Colonic mucosa (tissue), 4 donors: ENCODE measurements around the gene SLC25A41. TPM values are rescaled to one million over a fixed set of nuclear protein-coding genes. Genes with fewer than 3 reads are reported as not detected.

Experiments
- DNase-seq: peaks from one replicate; pipeline ENCODE4 v3.0.0-alpha.2; 2020
- H3K27ac ChIP-seq: fragments of 200-600 bp; one replicate; pipeline ENCODE4 v1.8.0; 2021
- H3K27me3 ChIP-seq: fragments of 200-600 bp; one replicate; pipeline ENCODE4 v1.8.0; 2021
- H3K36me3 ChIP-seq: fragments of 200-600 bp; one replicate; pipeline ENCODE4 v1.8.0; 2021
- H3K4me1 ChIP-seq: fragments of 200-600 bp; one replicate; pipeline ENCODE4 v1.8.0; 2021; ENCODE audit warnings: mild to moderate bottlenecking
- H3K4me3 ChIP-seq: fragments of 200-600 bp; one replicate; pipeline ENCODE4 v1.8.0; 2021
- H3K9ac ChIP-seq, 2 donors: one replicate each; pipeline ENCODE4 v1.7.0; 2013; ENCODE audit warnings: control low read depth in 2 of 2, low read depth in 2 of 2, low read length in 2 of 2
- H3K9me3 ChIP-seq: fragments of 200-600 bp; one replicate; pipeline ENCODE4 v1.8.0; 2021
- intact Hi-C: fragments of 100-400 bp; cut with DNase I; formaldehyde crosslinking; loops from one replicate; pipeline ENCODE4 v1.14.1; 2022
- total RNA-seq, 2 donors: library from RNA; stranded (reverse); fragmentation: NEBNext Ultra II Directional in 1 of 2; extraction: Animal tissue kit (Norgen Biotek cat#: 25700) in 1 of 2; gene quantifications; one replicate each; pipeline ENCODE4 v1.2.1, GENCODE V29; 2021
- TF ChIP-seq, protein P1 (sequence below): fragments of 200-600 bp; IDR thresholded peaks from one replicate; pipeline ENCODE4 v1.8.0; 2022; ENCODE audit warnings: antibody characterized with exemption, mild to moderate bottlenecking
- donor health status: healthy.
- donor health status: DM: no; HTN: no; CAD: no.
- donor health status: DM: no; HTN: no; CAD: no.

SLC25A41 gene
- total RNA-seq, 2 donors from 2014 or later: 1.8 TPM; not detected in 1

GRCh38 chr19:6421075-6422014, 12.2 kb downstream of the SLC25A41 start:
- Histone ChIP-seq H3K36me3 (peaks cover 27% of the 10 kb centered on the region), H3K27ac (no peak overlapping the region), H3K9me3 (no peaks in the 10 kb centered on the region), H3K4me1 (peaks cover 7% of the 10 kb centered on the region), H3K9ac (no peak overlapping the region), H3K27me3 (no peaks in the 10 kb centered on the region), H3K4me3 (no peak overlapping the region)
- no peak for DNase-seq
- intact Hi-C loops: no loop called here
- TF ChIP-seq, protein P1, sequence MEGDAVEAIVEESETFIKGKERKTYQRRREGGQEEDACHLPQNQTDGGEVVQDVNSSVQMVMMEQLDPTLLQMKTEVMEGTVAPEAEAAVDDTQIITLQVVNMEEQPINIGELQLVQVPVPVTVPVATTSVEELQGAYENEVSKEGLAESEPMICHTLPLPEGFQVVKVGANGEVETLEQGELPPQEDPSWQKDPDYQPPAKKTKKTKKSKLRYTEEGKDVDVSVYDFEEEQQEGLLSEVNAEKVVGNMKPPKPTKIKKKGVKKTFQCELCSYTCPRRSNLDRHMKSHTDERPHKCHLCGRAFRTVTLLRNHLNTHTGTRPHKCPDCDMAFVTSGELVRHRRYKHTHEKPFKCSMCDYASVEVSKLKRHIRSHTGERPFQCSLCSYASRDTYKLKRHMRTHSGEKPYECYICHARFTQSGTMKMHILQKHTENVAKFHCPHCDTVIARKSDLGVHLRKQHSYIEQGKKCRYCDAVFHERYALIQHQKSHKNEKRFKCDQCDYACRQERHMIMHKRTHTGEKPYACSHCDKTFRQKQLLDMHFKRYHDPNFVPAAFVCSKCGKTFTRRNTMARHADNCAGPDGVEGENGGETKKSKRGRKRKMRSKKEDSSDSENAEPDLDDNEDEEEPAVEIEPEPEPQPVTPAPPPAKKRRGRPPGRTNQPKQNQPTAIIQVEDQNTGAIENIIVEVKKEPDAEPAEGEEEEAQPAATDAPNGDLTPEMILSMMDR: no peak

DNA sequence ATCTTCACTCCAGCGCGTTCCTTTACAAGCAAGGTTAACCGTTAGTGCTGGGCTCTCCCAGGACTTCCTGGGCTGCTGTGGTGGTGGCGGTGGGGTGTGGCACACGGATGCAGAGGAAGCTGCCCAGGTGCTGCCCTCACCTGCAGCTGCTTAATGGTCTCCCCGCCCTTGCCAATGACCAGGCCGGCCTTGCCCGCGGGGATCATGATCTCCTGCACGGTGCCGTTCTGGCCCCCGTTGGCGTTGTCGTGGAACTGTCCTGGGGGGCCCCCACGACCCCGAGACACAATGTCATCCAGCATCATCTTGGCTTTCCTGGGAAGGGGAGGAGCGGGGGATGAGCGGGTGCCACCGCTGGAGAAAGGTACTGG, 15.0 kb downstream of the SLC25A41 start:
- TF ChIP-seq, protein P1: no peak
- H3K9me3 ChIP-seq: no peaks in the 10 kb centered on the region
- no peak overlapping the region for H3K4me3 ChIP-seq
- H3K27me3 ChIP-seq: no peaks in the 10 kb centered on the region
- H3K4me1 ChIP-seq: peaks cover 7% of the 10 kb centered on the region
- H3K36me3 ChIP-seq: peaks cover 42% of the 10 kb centered on the region
- DNase-seq: no peak
- intact Hi-C loops: no loop called here
- H3K27ac ChIP-seq: no peak overlapping the region
- no peak overlapping the region for H3K9ac ChIP-seq

DNA sequence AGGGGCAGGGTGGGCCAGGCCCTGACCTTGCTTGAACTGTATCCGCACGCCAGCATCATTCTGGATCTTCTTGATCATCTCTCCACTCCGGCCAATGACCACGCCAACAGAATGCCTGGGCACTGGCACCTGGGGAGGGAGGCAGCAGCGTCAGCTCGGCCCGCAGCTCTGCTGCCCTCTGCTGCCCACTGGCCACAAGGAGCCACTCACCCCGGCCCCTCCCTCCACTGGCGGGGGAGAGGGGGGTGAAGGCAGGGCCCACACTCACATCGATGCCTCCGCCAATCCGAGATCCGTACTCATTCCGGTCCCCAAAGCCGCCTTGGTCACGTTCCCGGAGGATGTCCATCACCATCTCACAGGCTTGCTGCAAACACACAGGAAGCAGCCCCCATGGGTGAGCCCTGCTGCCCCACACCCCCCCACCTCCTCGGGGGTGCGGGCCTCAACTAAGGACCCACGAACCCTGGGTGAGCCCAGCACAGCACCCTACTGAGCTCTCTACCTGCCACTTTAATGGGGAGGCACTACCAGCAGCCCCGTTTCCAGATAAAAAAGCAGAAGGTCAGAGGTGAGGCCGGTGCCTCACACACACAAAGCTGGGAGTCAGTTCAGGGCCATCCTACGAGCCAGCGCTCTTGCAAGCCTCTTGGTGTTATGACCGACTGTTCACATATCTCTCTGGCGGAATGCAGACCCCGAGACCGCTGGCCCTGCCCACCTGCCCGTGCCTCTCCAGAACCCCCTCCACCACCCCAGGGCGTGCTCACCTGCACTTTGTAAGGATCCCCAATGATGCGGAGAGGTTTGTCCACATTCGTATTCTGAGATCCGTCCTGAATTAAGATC, 15.6 kb downstream of the SLC25A41 start:
- H3K4me3 ChIP-seq: no peak overlapping the region
- H3K4me1 ChIP-seq: peaks cover 3% of the 10 kb centered on the region
- no peak for DNase-seq
- H3K9ac ChIP-seq: no peak overlapping the region
- no peaks in the 10 kb centered on the region for H3K27me3 ChIP-seq
- no peak overlapping the region for H3K27ac ChIP-seq
- intact Hi-C loops: no loop called here
- TF ChIP-seq, protein P1: no peak
- no peaks in the 10 kb centered on the region for H3K9me3 ChIP-seq
- H3K36me3 ChIP-seq: peaks cover 42% of the 10 kb centered on the region

- Histone ChIP-seq H3K9me3 (no peaks in the 10 kb centered on the region), H3K4me1 (no peaks in the 10 kb centered on the region), H3K27ac (no peak overlapping the region), H3K36me3 (peaks cover 42% of the 10 kb centered on the region), H3K9ac (no peak overlapping the region), H3K4me3 (no peak overlapping the region), H3K27me3 (no peaks in the 10 kb centered on the region)
- intact Hi-C loops: no loop called here
- no peak for DNase-seq
- TF ChIP-seq, protein P1: no peak
These were observed 16.7 kb downstream of the SLC25A41 start for GRCh38 chr19:6416658-6417405.

- H3K27me3 ChIP-seq: no peaks in the 10 kb centered on the region
- H3K4me1 ChIP-seq: no peaks in the 10 kb centered on the region
- no peak overlapping the region for H3K27ac ChIP-seq
- DNase-seq: no peak
- intact Hi-C loops: no loop called here
- H3K36me3 ChIP-seq: peaks cover 42% of the 10 kb centered on the region
- no peak overlapping the region for H3K4me3 ChIP-seq
- no peak overlapping the region for H3K9ac ChIP-seq
- H3K9me3 ChIP-seq: no peaks in the 10 kb centered on the region
- TF ChIP-seq, protein P1: no peak
These were observed 17.9 kb downstream of the SLC25A41 start for GRCh38 chr19:6415591-6416190.
